ENCODE measurements around the gene LIMCH1.

- TF ChIP-seq, protein P1, sequence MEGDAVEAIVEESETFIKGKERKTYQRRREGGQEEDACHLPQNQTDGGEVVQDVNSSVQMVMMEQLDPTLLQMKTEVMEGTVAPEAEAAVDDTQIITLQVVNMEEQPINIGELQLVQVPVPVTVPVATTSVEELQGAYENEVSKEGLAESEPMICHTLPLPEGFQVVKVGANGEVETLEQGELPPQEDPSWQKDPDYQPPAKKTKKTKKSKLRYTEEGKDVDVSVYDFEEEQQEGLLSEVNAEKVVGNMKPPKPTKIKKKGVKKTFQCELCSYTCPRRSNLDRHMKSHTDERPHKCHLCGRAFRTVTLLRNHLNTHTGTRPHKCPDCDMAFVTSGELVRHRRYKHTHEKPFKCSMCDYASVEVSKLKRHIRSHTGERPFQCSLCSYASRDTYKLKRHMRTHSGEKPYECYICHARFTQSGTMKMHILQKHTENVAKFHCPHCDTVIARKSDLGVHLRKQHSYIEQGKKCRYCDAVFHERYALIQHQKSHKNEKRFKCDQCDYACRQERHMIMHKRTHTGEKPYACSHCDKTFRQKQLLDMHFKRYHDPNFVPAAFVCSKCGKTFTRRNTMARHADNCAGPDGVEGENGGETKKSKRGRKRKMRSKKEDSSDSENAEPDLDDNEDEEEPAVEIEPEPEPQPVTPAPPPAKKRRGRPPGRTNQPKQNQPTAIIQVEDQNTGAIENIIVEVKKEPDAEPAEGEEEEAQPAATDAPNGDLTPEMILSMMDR (IDR thresholded peaks at IDR 0.05; ENCODE audit: low read depth, low read length), result no peak
- TF ChIP-seq POLR2A (IDR thresholded peaks at IDR 0.05; ENCODE audit: extremely low read depth, insufficient read length) (no peak), MYC (IDR thresholded peaks at IDR 0.05; ENCODE audit: low read depth, low read length) (no peak)
- TF ChIP-seq, protein P2, sequence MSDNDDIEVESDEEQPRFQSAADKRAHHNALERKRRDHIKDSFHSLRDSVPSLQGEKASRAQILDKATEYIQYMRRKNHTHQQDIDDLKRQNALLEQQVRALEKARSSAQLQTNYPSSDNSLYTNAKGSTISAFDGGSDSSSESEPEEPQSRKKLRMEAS (IDR thresholded peaks at IDR 0.05; ENCODE audit: low read depth, low read length), result no peak
Observed at GRCh38 chr4:41714364-41715000, 176.5 kb downstream of the LIMCH1 start.

Measured in NB4 (cell line).